Osteoblast (primary cell): ENCODE results near the gene DMD. TPM values are rescaled to one million over a fixed set of nuclear protein-coding genes. Genes with fewer than 3 reads are reported as not detected.

Experiments
- DNase-seq: peaks from one replicate; pipeline ENCODE4 v3.0.0; 2011; ENCODE audit warnings: low spot score, mixed read lengths; ENCODE audit not compliant: insufficient read length; ENCODE audit errors: missing footprints
- H2AFZ ChIP-seq: 2 replicates; pipeline ENCODE4 v1.6.0; 2011; ENCODE audit warnings: mild to moderate bottlenecking, low read length
- H3K27ac ChIP-seq: 2 replicates; pipeline ENCODE4 v1.5.1; 2011; ENCODE audit warnings: mild to moderate bottlenecking, low read depth, low read length, moderate library complexity
- H3K27me3 ChIP-seq: 2 replicates; pipeline ENCODE4 v1.6.0; 2012; ENCODE audit warnings: mild to moderate bottlenecking, control low read depth, inconsistent platforms, low read length, moderate library complexity; ENCODE audit not compliant: insufficient read depth
- H3K36me3 ChIP-seq: 2 replicates; pipeline ENCODE4 v1.5.1; 2011; ENCODE audit warnings: mild to moderate bottlenecking, low read length, control low read depth, moderate library complexity; ENCODE audit not compliant: insufficient read depth
- H3K4me1 ChIP-seq: 2 replicates; pipeline ENCODE4 v1.5.1; 2011; ENCODE audit warnings: mild to moderate bottlenecking, low read length, control low read depth, moderate library complexity; ENCODE audit not compliant: insufficient read depth
- H3K4me2 ChIP-seq: 2 replicates; pipeline ENCODE4 v1.6.0; 2011; ENCODE audit warnings: mild to moderate bottlenecking, low read length; ENCODE audit not compliant: insufficient read depth
- H3K4me3 ChIP-seq: fragments of 200-600 bp; sonication (generic); 3 replicates; pipeline ENCODE4 v1.5.1; 2012; ENCODE audit warnings: mild to moderate bottlenecking, low read length, inconsistent platforms; ENCODE audit not compliant: insufficient read depth
- H3K79me2 ChIP-seq: 2 replicates; pipeline ENCODE4 v1.6.0; 2012; ENCODE audit warnings: mild to moderate bottlenecking, low read length, control low read depth, inconsistent platforms; ENCODE audit not compliant: insufficient read depth
- H3K9me3 ChIP-seq: 2 replicates; pipeline ENCODE4 v1.5.1; 2011; ENCODE audit warnings: low read depth, low read length, control low read depth
- H4K20me1 ChIP-seq: 2 replicates; pipeline ENCODE4 v1.6.0; 2012; ENCODE audit warnings: mild to moderate bottlenecking, low read length, control low read depth; ENCODE audit not compliant: insufficient read depth
- CTCF ChIP-seq: IDR thresholded peaks from 2 replicates; pipeline ENCODE4 v1.5.1; 2011; ENCODE audit warnings: mild to moderate bottlenecking, low read depth, low read length, moderate library complexity; ENCODE audit errors: extremely low read depth
- total RNA-seq: library from RNA; depleted of rRNA; stranded (reverse); fragments of >200 nt; gene quantifications from 2 replicates; pipeline ENCODE4 v1.2.3, GENCODE V29; 2012

Gene DMD
- total RNA-seq, 1 donor = 12.7 TPM

- H2AFZ ChIP-seq = no peak overlapping the region
- no peak for TF ChIP-seq CTCF
- H3K4me2 ChIP-seq = no peak overlapping the region
- no peaks in the 10 kb centered on the region for H4K20me1 ChIP-seq
- no peak overlapping the region for H3K27ac ChIP-seq
- H3K4me1 ChIP-seq = no peaks in the 10 kb centered on the region
- peaks cover 2% of the 10 kb centered on the region for H3K9me3 ChIP-seq
- H3K36me3 ChIP-seq = no peaks in the 10 kb centered on the region
- no peaks in the 10 kb centered on the region for H3K79me2 ChIP-seq
- no peak overlapping the region for H3K4me3 ChIP-seq
- H3K27me3 ChIP-seq = no peaks in the 10 kb centered on the region
- DNase-seq = no peak
Measured at GRCh38 chrX:31832263-31832662, 1379.1 kb downstream of the DMD start.

GRCh38 chrX:31820430-31821210, 1390.7 kb downstream of the DMD start:
- no peak for DNase-seq
- no peak for TF ChIP-seq CTCF
- Histone ChIP-seq H3K36me3 (no peaks in the 10 kb centered on the region), H2AFZ (no peak overlapping the region), H4K20me1 (no peaks in the 10 kb centered on the region), H3K79me2 (no peaks in the 10 kb centered on the region), H3K9me3 (peaks cover 3% of the 10 kb centered on the region), H3K27ac (no peak overlapping the region), H3K27me3 (no peaks in the 10 kb centered on the region), H3K4me2 (no peak overlapping the region), H3K4me3 (no peak overlapping the region), H3K4me1 (no peaks in the 10 kb centered on the region)

GRCh38 chrX:31819455-31819854, 1391.9 kb downstream of the DMD start:
- H2AFZ ChIP-seq = no peak overlapping the region
- no peaks in the 10 kb centered on the region for H3K36me3 ChIP-seq
- H3K4me2 ChIP-seq = no peak overlapping the region
- peaks cover 3% of the 10 kb centered on the region for H3K9me3 ChIP-seq
- H3K27ac ChIP-seq = no peak overlapping the region
- no peak overlapping the region for H3K4me3 ChIP-seq
- H4K20me1 ChIP-seq = no peaks in the 10 kb centered on the region
- H3K4me1 ChIP-seq = no peaks in the 10 kb centered on the region
- H3K27me3 ChIP-seq = no peaks in the 10 kb centered on the region
- no peak for DNase-seq
- no peak for TF ChIP-seq CTCF
- H3K79me2 ChIP-seq = no peaks in the 10 kb centered on the region

- H3K79me2 ChIP-seq = no peaks in the 10 kb centered on the region
- H3K27ac ChIP-seq = no peak overlapping the region
- no peak for TF ChIP-seq CTCF
- no peak overlapping the region for H3K4me3 ChIP-seq
- no peaks in the 10 kb centered on the region for H3K4me1 ChIP-seq
- H4K20me1 ChIP-seq = no peaks in the 10 kb centered on the region
- no peak overlapping the region for H3K4me2 ChIP-seq
- H3K27me3 ChIP-seq = no peaks in the 10 kb centered on the region
- H3K36me3 ChIP-seq = no peaks in the 10 kb centered on the region
- H2AFZ ChIP-seq = no peak overlapping the region
- H3K9me3 ChIP-seq = no peaks in the 10 kb centered on the region
- no peak for DNase-seq
Measured at GRCh38 chrX:31811106-31811505, 1400.2 kb downstream of the DMD start.
